Tongue (tissue), 2 donors: Measurements from ENCODE around the gene GLT1D1. TPM values are rescaled to one million over a fixed set of nuclear protein-coding genes. Genes with fewer than 3 reads are reported as not detected.

Source experiments
- DNase-seq: peaks from one replicate; pipeline ENCODE4 v3.0.0-alpha.2; 2015
- total RNA-seq: library from RNA; depleted of rRNA; stranded (reverse); fragments of >200 nt; gene quantifications from one replicate; pipeline ENCODE4 v1.2.3, GENCODE V29; 2014

The GLT1D1 gene
- total RNA-seq, 1 donor from 2014 or later: 1.8 TPM

DNA sequence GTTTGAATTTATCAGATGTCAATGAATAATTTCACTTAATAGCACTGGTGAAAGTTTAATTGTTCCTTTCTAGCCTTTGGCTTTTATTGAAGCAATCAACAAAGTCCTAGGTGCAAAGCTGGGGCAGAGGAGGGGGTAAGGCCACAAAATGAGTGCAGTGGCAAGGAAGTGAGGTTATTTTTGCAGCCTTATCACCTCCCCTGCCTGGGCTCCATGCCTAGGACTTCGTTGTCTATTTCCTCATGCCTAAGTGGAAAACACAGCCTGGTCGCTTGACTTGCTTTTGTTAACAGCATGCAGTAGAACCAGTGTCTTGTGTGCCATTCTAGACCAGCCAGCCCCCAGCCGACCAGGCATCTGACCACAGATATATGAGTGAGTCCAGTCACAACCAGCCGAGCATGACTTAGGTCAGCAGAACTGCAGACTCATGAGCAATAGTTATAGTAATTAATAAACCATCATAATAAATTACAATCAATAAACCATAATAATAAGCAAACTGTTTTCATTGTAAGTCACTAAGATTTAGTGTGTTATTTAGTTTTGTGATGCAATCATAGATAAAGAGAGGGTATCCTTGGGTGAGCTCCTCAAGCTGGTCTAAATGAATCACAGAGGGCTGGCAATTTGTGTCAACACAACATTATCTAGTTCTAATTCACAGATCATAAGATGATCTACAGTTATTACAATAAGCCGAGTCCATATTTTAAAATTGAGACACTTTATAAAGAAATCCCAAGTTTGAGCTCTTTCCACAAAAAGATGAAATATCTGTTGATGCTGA is 156.8 kb downstream of the GLT1D1 start:
- no peak for DNase-seq

DNA sequence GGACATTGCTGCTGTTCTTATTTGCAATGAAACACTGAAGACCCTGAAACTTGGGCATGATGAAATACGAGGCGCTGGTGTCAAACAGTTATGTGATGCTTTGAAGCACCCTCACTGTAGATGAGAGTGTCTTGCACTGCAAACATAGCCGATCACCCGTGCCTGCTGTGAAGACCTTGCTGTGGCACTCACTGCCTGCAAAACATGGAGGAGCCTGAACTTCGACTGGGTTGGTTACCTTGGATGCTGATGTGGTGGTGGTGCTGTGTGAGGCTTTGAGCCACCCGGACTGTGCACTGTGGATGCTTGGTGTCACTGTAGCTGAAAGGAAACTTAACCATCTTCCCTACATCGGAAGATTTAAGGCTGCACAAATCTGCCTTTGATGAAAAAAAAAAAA is 162.9 kb downstream of the GLT1D1 start:
- no peak for DNase-seq

DNA sequence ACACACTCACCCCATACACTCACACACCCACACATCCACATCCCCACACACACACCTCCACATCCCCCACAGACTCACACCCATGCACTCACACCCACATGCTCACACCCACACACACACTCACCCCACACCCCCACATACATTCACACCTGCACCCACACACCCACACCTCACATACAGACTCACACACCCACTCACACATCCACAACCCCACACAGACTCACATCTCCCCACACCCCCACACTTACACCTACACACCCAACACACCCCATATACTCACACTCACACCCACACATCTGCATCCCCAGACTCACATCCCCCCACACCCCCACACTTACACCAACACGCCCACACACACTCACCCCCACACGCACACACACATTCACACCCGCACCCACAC is 171.8 kb downstream of the GLT1D1 start:
- DNase-seq: no peak

DNA sequence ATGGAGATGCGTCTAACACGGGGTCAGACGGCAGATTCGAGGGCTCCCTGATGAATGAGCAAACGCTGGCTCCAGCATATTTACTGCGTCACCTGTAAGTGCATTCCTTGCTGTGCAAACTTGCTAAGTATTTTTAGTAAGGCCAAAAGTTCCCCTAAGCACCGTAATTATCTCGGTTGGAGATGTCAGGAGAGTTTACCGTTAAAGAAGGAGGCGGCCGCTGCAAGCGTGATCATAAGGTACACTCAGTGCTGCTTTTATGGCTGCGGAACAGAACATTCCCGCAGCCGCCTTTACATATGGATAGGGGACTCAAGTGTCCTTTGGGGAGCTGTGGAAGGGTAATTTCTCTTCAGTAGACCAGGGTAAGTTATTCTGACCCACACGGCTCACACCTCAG is 175.6 kb downstream of the GLT1D1 start:
- no peak for DNase-seq

Other genes with a start within 250 kb of the GLT1D1 start
- gene SLC15A4, start 29.5 kb upstream of the GLT1D1 start, total RNA-seq: 72.7 TPM